Activated CD8-positive, alpha-beta memory T cell treated with anti-CD3 and anti-CD28 coated beads for 48 hours (primary cell): ENCODE results near the gene PMCH.
"Not testable (repeated sequence)": the region's sequence is repeated elsewhere in the genome, so short reads cannot be mapped to it uniquely, and the experiment has no call there.

Experiments used
- DNase-seq, 3 experiments: peaks; one replicate each; pipeline ENCODE4 v3.0.0-alpha.2; 2020; ENCODE audit warnings: low read depth in 2 of 3, low spot score in 2 of 3

The PMCH gene

GRCh38 chr12:102197789-102198188, at the start of gene PMCH:
TSS of gene PMCH (minus strand) at chr12:102197833. CDS start at chr12:102197770, 63 bp downstream.
- DNase-seq: no peak

GRCh38 chr12:102240859-102241258, 43.2 kb upstream of the PMCH start:
- not testable (repeated sequence) for DNase-seq

- DNase-seq: no peak
Measured at GRCh38 chr12:102234599-102234998, 37.0 kb upstream of the PMCH start.

GRCh38 chr12:102232446-102232845, 34.8 kb upstream of the PMCH start:
- DNase-seq: no peak

GRCh38 chr12:102232036-102232435, 34.4 kb upstream of the PMCH start:
- no peak for DNase-seq

GRCh38 chr12:102227954-102228353, 30.3 kb upstream of the PMCH start:
- no peak for DNase-seq

- no peak for DNase-seq
Measured at GRCh38 chr12:102220736-102221135, 23.1 kb upstream of the PMCH start.

GRCh38 chr12:102215992-102216691, 18.5 kb upstream of the PMCH start:
- DNase-seq: no peak

GRCh38 chr12:102204025-102204424, 6.4 kb upstream of the PMCH start:
- DNase-seq: no peak

GRCh38 chr12:102202556-102202955, 4.9 kb upstream of the PMCH start:
- no peak for DNase-seq

- DNase-seq: no peak
Measured at GRCh38 chr12:102201436-102202061, 3.9 kb upstream of the PMCH start.

- no peak for DNase-seq
Measured at GRCh38 chr12:102195826-102196225, 1.8 kb downstream of the PMCH start.

GRCh38 chr12:102182635-102183034, 15.0 kb downstream of the PMCH start:
- no peak for DNase-seq

GRCh38 chr12:102174761-102175160, 22.9 kb downstream of the PMCH start:
- DNase-seq: no peak

GRCh38 chr12:102174117-102174516, 23.5 kb downstream of the PMCH start:
- no peak for DNase-seq

- DNase-seq: no peak
Measured at GRCh38 chr12:102172436-102172835, 25.2 kb downstream of the PMCH start.

GRCh38 chr12:102171951-102172350, 25.7 kb downstream of the PMCH start:
- no peak for DNase-seq

- no peak for DNase-seq
Measured at GRCh38 chr12:102169922-102170621, 27.6 kb downstream of the PMCH start.

- no peak for DNase-seq
Measured at GRCh38 chr12:102167821-102168604, 29.6 kb downstream of the PMCH start.

- no peak for DNase-seq
Measured at GRCh38 chr12:102163383-102163782, 34.2 kb downstream of the PMCH start.

GRCh38 chr12:102155206-102155605, 42.4 kb downstream of the PMCH start:
- DNase-seq: not testable (repeated sequence)
